Stimulated activated CD4-positive, alpha-beta T cell treated with anti-CD3 and anti-CD28 coated beads, Interleukin-2, amount 100 ng/mL, for 24 hours (primary cell): ENCODE measurements around the gene TGM6.

Experiments
- DNase-seq, 2 donors: peaks; one replicate each; pipeline ENCODE4 v3.0.0-alpha.2; 2020

Gene TGM6

DNA sequence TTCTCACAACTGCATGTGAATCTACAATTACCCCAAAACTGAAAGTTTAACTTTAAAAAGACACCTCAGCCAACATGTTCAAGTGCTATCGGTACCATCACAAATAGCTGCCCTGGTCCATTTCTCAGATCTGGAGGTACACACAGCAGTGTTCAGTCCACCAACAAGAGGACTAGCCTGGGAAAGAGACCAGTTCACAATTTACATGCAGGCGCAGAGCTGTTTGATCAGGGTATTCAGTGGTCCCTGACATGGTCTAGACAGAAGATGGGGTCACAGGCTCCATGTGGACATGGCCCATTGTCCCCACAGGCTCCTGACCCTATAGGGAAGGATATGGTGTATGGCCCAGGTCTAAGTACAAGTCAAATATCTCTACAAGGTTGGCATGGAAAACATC is 15.6 kb upstream of the TGM6 start:
- DNase-seq = no peak

DNA sequence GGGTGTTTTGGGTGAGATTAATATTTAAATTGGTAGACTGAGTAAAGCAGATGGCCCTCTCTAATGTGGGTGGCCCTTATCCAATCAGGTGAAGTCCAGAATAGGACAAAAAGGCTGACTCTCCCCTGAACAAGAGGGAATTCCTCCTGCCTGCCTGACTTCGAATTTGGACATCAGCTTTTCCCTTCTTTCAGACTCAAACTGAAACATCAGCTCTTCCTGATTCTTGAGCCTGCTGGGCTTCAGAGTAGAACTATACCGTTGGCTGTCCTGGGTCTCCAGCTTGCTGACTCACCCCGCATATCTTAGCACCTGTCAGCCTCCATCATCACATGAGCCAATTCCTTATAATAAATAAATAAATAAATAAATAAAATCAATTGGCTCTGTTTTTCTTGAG is 15.0 kb upstream of the TGM6 start:
- no peak for DNase-seq

DNA sequence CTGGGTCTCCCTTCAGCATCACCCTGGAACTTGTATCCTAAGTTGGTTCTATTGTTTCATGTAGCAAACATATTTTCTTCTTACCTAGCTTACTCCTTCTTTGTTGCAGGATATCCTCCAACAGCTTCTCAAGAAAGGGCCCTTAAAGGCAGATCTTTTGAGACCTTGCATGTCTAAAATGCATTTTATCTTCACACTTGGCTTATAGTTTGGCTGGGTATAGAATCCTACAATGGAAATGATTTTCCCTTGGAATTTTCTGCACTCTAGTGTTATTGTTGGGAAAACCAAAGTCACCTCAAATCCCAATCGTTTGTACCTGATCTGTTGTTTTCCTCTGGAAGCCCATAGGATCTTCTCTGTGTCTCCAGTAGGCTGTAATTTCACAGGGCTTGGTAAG is 12.1 kb upstream of the TGM6 start:
- no peak for DNase-seq

DNA sequence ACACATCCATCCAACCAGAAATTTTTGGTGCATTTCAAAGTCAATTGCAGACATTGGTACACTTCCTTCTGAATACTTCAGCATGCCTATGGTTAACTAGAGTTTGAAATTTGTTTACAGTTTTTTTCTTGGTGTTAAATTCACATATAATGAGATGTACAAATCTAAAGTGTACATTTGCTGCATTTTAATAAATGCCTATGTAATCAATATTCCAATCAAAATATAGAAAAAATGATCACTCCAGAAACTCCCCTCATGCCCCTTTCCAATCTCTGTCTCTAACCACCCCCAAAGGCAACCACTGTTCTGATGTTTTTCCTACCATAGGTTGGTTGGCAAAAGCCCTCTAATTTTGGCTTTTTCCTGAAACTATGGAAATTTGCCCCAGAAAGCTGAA is 7.6 kb upstream of the TGM6 start:
- no peak for DNase-seq

DNA sequence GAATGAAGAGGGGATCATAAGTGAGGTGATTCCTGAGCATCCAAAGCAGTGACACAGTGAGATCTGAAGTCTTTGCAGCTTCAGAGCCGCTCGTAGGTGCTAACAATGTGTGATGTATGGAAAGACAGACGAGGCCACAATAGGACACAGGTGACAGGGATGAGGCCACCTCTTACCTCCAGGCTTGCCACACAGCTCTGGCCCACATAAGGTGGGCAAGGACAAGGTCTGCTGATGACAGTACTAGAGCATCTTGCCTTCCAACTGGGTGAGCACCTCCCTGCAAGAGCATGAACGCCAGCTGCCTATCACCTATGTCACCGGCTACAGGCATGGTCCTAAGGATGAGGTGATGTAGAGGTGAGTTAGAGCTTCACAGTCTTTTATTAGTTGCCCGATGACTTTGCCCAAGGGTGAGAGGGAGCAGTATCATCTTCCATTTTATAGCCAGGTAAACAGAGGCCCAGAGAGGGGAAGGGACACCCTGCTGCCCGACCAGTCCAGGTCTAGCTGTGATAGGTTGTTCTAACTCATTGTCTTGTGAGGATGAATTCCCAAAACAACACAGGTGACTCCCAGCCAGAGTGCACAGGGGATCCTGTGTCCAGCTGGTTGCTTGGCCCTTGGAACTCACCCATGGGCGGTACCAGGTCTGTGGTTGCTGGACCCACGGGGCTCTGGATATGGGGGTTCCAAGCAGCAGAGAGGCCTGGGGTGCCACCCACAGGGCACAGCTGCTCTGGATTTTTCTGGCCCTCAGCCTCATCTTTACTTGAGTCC is 6.2 kb upstream of the TGM6 start:
- DNase-seq = no peak

DNA sequence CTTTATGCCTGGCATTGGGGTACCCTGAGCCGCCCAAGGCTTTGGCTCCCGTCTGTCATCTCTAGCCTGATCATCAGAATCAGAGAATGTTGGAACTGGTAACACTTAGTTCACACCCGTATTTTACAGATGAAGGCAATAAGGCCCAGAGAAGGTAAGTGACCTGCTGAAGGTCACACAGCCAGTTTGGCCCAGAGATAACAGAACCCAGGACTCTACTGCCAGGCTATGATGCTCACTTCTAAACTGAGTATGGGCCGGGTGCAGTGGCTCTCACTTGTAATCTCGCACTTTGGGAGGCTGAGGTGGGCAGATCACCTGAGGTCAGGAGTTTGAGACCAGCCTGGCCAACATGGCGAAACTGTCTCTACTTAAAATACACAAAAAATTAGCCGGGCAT is 1.8 kb upstream of the TGM6 start:
- no peak for DNase-seq

DNA sequence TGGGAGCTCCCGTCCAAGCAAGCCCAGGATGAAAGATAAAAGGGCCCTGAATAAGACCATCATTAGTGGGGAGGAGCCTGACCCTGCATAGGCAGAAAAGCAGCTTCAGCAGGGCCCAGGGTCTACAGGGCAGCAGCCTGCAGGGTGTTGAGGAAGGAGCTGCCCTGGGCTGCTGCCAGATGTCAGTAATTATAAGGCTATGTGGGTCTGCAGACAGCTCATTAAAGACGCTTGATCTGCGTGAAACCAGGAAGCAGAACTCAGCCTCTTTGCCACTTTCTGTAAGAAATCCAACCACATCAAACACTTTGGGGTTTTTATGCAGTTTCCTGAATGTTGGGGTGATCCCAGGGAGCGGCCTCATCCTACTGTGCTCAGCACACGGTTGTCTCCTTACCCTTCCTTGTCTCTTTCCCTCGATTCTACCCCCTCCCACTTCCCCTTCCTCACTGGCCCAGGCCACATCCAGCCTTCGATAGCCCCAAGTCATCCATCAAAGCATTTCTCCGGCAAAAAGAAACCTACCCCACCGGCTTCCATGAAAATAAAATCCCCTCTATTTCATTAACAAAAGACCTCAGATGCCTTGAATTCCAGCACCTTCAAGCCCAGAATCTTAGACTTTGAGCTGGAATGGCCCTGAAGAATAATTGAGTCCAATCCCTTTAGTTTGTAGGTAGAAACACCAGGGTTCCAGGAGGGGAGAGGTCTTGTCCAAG is 1.0 kb upstream of the TGM6 start:
- DNase-seq = peak in 1 of 2 donors; percentile 14

DNA sequence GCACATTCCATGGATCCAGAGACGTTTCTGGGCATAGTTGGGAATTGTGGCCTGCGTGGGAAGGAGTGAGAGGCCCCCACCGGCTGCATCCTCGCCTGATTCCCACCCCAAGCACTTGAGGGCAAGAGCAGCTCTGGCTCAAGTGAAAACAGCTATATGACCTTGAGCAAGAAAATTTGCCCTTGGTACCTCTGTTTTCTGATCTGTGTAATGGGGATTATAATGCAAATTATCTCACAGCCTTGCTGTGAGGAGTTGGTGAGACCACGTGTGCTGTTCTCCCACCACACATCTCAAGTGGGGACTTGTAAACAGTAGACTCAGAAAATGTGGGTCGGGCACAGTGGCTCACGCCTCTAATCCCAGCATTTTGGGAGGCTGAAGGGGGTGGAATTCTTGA is 602 bp downstream of the TGM6 start:
- no peak for DNase-seq

DNA sequence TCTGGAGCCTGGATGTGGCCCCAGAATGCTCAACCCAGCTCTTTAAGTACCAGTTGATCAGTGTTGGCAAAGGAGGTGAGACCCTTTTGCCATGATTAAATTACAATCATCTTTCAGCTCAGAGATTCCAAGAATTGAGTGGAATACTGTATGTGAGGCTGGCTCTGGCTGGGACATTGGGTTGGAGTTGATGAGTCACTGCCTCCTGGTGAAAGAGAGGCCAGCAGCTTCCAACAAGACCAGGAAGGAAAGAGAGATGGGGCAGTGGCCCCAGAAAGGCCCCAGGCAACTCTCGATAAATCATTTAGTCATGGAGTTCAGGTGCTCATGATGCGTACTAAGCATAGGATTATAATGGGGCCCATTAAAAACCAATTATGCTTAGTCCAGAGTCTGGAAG is 2.1 kb downstream of the TGM6 start:
- DNase-seq = no peak

DNA sequence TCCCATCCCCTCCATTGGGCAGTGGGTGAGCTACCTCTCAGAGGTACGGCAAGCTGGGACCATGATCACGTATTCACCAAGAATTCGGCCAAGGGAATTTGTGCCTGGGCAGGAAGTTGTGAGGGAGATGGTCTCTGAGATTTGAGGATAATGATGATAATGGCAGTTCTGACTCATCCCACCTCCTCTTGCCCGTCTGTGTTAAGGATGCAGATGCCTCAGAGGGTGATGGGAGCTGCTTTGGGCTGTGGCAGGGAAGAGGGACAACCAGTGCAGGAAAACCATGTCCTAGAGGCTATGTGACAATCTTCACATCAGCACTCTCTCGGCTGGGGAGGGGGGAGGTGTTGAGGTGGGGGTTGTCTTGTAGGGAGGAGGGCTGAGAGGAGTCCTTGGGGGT is 4.3 kb downstream of the TGM6 start:
- DNase-seq = no peak

DNA sequence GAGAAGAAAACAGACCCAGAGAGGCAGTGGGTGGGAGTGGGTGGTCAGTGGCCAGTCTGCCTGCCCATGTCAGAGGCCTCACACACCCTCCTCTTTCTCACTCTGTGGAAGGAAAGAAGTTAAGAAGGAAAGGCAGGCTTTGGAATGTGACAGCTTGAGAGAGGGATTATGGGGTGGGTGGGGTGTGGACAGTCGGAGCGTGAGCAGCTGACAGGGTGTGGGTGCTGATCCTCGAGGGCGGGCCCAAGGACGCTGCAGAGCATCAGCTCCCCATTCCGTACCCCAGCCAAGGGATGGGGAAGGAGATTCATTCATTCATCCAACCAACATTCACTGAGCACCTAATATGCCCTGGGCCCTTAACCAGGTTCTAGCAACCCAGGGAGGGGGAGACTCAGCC is 4.8 kb downstream of the TGM6 start:
- DNase-seq = no peak

DNA sequence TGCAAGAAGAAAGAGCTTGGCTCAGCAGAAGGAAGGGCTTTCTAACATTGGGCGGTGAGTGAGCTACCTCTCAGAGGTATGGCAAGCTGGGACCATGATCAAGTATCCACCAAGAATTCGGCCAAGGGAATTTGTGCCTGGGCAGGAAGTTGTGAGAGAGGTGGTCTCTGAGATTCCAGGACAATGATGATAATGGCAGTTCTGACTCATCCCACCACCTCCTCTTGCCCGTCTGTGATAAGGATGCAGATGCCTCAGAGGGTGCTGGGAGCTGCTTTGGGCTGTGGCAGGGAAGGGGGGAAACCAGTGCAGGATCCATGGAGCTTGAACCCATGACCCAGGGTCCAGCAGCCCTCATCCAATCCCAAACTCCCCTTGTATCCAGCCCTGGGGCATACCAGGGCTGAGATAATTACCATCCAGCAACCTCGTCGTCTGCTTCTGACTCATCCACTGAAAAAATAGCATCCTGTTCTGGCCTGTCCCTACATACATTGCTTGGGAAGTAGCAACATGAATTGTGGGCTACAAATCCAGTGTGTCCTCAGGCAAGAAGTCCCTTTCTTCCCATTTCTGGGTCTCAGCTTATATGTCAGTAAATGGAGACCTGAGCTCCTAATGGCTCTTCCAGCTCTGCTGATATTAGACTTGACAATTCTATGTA is 5.9 kb downstream of the TGM6 start:
- no peak for DNase-seq

DNA sequence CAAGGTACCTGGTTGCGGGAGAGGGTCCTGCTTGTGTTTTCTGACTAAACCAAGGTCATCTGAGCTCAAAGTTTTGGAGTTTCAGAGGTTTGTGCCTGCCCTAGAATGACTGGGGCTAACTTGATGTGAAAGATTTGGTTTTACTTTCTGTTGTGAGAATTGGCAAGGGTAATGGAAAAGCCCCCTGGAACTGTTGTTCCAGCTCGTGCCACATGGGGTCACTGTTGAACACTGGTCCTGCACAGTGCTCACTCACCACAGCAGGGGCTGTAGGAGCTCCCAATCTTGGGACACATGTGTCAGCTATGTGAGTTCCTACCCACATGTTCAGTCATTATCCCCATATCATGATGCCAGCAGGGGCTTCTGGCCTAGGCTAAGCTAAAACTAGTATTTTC is 6.5 kb downstream of the TGM6 start:
- DNase-seq = peak; percentile 47 to 73

DNA sequence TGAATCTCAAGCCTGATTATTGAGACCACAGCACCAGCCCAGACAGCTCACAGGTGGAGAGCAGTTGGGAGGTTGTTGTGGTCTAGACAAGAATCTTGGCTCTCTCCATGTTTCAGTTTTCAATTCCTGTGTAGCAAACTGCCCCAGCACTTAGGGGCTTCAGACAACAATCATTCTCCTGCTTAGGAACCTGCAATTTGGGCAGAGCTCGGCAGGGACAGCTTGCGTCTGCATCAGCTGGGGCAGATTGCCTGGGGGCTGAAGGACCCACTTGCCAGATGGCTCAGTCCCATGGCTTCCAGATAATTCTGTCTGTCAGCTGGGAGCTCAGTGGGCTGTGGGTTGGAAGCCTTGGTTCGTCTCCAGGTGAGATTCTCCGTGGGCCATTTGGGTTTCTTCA is 6.9 kb downstream of the TGM6 start:
- DNase-seq = no peak

DNA sequence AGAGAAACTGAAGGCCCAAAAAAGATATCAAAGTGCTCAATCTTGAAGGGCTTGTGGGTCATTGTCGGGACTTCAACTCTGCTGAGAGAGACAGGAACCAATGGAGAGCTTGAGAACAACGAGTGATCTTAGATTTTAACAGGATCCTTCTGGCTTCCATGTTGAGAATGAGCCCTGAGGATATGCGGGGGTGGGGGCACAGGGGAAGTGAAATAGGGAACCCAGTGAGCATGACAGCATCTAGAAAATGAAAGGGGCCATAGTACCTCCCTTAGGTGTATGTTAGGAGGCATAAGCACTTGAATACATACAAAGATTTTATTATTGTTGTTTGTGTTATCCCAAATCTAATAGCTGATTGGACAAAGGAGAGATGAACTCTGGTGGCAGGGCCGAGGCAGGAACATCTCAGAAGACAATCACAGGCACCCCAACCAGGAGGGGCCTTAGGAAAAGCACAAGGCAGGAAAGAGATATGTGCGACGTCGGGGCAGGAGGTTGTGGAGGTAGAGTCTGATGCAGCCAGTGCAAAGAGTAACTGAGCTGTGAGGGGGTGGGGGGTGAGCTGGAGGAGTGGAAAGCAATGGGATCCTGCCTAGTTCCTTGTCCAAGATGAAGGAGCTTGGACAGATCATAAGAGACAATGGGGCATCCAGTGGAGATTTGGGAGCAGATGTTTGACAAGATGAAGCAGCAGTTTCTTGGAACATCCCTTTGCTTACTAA is 10.4 kb downstream of the TGM6 start:
- no peak for DNase-seq

DNA sequence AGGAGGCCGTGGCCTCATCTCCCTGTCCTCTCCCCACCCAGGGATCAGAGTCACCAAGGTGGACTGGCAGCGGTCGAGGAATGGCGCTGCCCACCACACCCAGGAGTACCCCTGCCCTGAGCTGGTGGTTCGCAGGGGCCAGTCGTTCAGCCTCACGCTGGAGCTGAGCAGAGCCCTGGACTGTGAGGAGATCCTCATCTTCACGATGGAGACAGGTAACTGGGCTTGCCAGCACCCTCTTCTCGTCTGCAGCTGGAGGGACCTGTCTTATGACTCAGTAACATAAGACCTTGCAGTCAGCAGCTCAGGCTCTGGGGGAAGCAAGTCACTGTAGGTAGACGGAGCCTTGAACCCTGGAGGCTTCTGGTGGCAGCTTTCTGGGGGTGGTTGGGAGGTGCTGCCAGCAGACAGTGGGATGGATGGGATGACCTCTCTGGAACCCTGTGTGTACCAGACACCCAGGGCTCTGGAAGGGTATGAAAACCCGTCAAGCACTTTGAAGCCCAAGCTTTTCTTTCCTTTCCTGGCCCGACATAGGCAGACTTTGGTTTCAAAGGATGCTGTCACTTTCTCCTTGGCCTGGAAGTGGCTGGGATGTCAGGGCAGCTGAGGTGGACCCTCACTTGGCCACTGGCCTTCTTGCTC is 13.8 kb downstream of the TGM6 start:
- DNase-seq = no peak

DNA sequence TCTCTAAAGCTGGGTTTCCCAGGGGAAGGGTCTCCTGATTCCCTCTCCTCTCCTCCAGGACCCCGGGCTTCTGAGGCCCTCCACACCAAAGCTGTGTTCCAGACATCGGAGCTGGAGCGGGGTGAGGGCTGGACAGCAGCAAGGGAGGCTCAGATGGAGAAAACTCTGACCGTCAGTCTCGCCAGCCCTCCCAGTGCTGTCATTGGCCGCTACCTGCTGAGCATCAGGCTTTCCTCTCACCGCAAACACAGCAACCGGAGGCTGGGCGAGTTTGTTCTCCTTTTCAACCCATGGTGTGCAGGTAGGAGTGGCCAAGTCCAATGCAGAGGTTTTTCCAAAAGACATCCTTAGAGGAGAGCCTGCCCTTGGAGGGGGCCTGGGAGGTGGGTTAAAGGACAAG is 14.4 kb downstream of the TGM6 start:
- DNase-seq = no peak

DNA sequence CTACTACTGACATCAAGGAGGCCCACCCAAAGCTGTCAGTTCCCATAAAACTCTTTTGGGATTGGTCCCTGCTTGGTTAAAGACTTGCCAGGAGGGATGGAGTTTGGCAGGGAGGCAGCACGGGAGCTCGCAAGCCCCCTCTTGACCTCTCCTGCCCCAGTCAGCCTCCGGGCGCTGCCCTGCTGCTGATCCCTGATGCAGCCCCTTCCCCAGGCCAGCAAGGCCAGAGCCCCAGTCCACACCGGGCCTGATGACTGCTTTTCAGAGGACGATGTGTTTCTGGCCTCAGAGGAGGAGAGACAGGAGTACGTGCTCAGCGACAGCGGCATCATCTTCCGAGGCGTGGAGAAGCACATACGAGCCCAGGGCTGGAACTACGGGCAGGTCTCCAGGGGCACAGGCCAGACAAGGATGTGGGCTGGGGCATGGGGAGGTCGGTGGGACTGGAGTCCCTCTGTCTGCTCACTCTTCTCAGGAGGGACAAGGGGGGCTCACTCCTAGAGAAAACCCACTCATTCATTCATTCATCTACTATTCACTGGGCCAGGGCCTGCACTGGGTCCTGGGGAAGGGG is 15.6 kb downstream of the TGM6 start:
- DNase-seq = no peak

DNA sequence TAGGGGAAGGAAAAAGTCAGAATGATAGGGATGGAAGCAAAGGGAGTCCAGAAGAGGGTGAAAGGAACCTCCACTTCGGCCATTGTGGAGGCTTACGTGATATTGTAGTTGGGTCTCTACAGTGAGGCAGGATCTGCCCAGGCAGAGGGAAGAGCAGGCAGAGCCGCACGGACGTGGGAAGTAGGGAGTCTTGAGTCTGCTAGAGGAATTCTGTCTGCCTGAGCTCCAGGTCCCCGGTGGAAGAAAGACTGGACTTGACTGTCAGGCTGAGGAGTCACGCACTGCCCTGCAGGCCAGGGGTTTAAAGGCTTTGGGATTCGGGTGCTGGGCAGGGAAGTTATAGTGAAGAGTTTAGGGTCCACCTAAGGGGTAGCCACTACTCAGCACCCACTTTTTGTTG is 16.4 kb downstream of the TGM6 start:
- DNase-seq = no peak

DNA sequence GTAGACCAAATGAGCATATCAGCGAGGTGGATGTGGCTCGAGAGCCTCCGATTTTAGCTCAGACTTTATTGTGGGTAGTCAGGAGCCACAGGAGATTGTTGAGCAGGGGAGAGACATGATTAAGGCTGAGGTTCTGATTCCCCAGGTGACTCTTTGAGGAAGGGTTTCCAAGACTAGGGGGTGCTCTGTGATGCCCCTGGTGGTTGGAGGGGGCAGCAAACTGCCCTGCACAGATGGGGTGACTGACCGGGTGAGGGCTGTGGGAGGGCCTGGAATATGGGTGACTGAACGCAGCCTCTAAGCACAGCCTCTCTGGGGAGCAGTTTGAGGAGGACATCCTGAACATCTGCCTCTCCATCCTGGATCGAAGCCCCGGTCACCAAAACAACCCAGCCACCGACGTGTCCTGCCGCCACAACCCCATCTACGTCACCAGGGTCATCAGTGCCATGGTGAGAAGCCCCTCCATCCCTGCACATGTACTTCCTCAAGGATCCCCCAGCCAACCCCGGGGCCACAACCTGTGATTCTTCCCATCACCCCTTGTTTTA is 17.0 kb downstream of the TGM6 start:
- no peak for DNase-seq

DNA sequence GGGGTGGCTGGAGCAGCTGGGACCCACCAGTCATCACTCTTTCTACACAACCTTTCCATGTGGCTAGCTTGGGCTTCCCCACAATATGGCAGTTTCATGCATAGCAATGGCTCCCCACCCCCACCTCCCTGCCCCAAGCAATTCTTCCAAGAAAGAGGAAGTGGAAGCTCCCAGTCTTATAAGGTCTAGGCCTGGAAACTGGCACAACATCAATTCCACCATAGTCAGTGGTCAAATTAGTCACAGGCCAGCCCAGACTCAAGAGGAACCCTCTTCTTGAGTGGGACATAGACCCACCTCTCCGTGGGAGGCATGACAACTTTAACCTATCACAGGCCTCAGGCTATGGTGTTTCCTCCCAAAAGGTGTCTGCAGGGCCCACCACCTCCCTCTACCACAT is 17.7 kb downstream of the TGM6 start:
- DNase-seq = no peak

DNA sequence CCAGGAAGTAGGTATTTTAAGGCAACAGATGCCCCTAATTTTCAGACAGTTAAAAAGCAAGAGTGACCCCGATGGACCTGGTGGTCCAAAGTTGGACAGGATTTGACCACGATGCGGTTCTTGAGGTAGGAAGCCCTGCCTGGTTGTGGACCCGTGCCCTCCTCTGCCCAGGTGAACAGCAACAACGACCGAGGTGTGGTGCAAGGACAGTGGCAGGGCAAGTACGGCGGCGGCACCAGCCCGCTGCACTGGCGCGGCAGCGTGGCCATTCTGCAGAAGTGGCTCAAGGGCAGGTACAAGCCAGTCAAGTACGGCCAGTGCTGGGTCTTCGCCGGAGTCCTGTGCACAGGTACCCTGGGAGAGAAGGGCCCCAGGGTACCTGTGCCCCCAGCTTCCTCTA is 18.7 kb downstream of the TGM6 start:
- DNase-seq = no peak
